GM18508 (cell line): ENCODE measurements around the gene GATA2.

ENCODE experiments used
- ATAC-seq: cut with Tn5 transposase; IDR thresholded peaks from one replicate; pipeline ENCODE4 v1.9.1; 2021; ENCODE audit warnings: moderate number of reproducible peaks; ENCODE audit not compliant: insufficient read depth, unreplicated experiment

Gene GATA2

GRCh38 chr3:128478576-128479506, 14.2 kb downstream of the GATA2 start:
- ATAC-seq = no peak

GRCh38 chr3:128476659-128477058, 16.3 kb downstream of the GATA2 start:
- no peak for ATAC-seq

- ATAC-seq = no peak
These were observed 17.6 kb downstream of the GATA2 start for GRCh38 chr3:128475355-128475754.

GRCh38 chr3:128473737-128474136, 19.3 kb downstream of the GATA2 start:
- no peak for ATAC-seq

- no peak for ATAC-seq
These were observed 19.9 kb downstream of the GATA2 start for GRCh38 chr3:128473180-128473519.

GRCh38 chr3:128472449-128473179, 20.4 kb downstream of the GATA2 start:
- ATAC-seq = no peak

GRCh38 chr3:128471720-128472119, 21.3 kb downstream of the GATA2 start:
- no peak for ATAC-seq

- ATAC-seq = no peak
These were observed 21.9 kb downstream of the GATA2 start for GRCh38 chr3:128471110-128471509.

- no peak for ATAC-seq
These were observed 22.7 kb downstream of the GATA2 start for GRCh38 chr3:128470134-128470899.

- no peak for ATAC-seq
These were observed 23.4 kb downstream of the GATA2 start for GRCh38 chr3:128469556-128469955.

GRCh38 chr3:128468791-128469527, 24.0 kb downstream of the GATA2 start:
- ATAC-seq = no peak

GRCh38 chr3:128468285-128468790, 24.7 kb downstream of the GATA2 start:
- ATAC-seq = no peak

GRCh38 chr3:128466840-128467541, 26.0 kb downstream of the GATA2 start, which contains the start of gene DNAJB8:
Gene DNAJB8, minus strand, starts transcription at chr3:128466890. Its CDS starts 3,645 bp downstream, at chr3:128463245.
- ATAC-seq = no peak

GRCh38 chr3:128464702-128465101, 28.3 kb downstream of the GATA2 start:
- ATAC-seq = no peak

GRCh38 chr3:128464188-128464587, 28.8 kb downstream of the GATA2 start:
- no peak for ATAC-seq

- ATAC-seq = no peak
These were observed 29.2 kb downstream of the GATA2 start for GRCh38 chr3:128463771-128464170.

GRCh38 chr3:128463354-128463753, 29.6 kb downstream of the GATA2 start:
- ATAC-seq = no peak

GRCh38 chr3:128462931-128463330, 30.1 kb downstream of the GATA2 start:
- no peak for ATAC-seq

GRCh38 chr3:128462341-128462910, 30.6 kb downstream of the GATA2 start:
- no peak for ATAC-seq
